GM12873 (cell line): Measurements from ENCODE around the gene PTPRD.

ENCODE experiments used
- TF ChIP-seq, protein P1 (sequence below): IDR thresholded peaks from 2 replicates; pipeline ENCODE4 v1.5.1; 2012; ENCODE audit warnings: low read depth, mild to moderate bottlenecking, moderate library complexity, low read length, control low read depth; ENCODE audit not compliant: insufficient read depth; ENCODE audit errors: missing control alignments

Gene PTPRD

GRCh38 chr9:8713149-8713810, 1899.5 kb downstream of the PTPRD start:
- TF ChIP-seq, protein P1, sequence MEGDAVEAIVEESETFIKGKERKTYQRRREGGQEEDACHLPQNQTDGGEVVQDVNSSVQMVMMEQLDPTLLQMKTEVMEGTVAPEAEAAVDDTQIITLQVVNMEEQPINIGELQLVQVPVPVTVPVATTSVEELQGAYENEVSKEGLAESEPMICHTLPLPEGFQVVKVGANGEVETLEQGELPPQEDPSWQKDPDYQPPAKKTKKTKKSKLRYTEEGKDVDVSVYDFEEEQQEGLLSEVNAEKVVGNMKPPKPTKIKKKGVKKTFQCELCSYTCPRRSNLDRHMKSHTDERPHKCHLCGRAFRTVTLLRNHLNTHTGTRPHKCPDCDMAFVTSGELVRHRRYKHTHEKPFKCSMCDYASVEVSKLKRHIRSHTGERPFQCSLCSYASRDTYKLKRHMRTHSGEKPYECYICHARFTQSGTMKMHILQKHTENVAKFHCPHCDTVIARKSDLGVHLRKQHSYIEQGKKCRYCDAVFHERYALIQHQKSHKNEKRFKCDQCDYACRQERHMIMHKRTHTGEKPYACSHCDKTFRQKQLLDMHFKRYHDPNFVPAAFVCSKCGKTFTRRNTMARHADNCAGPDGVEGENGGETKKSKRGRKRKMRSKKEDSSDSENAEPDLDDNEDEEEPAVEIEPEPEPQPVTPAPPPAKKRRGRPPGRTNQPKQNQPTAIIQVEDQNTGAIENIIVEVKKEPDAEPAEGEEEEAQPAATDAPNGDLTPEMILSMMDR, result no peak

GRCh38 chr9:8709731-8710130, 1903.1 kb downstream of the PTPRD start:
- TF ChIP-seq, protein P1, result no peak

GRCh38 chr9:8708728-8709127, 1904.1 kb downstream of the PTPRD start:
- TF ChIP-seq, protein P1, result no peak

DNA sequence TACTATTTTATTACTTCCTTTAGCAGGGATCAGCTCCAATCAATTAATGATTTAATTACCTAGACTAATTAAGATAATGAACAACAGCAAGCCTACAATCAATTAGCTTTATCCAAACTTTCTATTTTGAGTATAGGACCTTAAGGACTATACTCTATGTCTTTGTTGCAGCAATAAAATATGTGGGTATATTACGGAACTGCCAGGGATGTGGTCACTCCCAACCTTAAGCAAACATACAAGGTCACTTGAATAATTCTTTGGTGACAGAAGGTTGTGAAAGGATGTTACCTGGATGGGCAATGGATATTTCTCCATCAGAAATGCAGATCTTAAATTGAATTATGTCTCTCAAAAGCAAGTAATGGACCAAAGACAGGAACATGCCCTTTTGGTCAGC, 1905.8 kb downstream of the PTPRD start:
- TF ChIP-seq, protein P1, result no peak

DNA sequence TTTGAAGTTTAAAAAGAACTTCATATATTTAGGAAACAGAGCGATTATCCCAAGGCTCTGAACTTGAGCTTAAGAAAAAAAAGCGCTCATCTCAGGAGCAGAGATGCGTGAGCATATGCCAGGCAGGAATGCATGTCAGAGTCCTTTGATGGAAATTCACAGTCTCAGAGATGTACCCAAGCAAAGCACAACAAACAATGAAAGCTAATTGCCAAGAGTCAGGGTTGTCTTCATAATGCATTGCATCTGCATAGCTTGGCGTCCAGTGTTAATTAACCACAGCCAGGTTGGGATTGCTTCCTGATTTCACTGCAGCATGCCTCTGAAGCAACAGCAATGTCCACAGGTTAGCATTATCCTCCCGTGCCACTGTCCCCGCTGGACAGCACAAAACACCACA, 1906.3 kb downstream of the PTPRD start:
- TF ChIP-seq, protein P1, result no peak

DNA sequence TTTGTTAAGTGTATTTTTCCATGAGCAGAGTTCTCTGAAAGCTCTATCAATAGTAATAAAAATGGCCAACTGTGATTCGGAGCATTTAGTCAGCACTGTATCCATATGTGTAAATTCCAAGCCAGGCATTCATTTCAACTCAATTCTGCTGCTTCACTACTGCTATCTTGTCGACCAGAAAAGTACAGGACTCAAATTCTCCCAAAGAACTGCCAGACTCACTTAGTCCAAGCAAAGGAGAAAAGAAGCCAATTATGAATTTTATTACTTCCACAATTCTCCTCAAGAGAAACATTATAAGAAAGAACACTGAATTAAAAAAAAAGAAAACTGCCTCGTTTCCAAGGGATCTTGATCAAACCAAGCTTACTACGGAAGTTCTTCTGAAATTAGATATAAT, 1906.9 kb downstream of the PTPRD start:
- TF ChIP-seq, protein P1, result no peak

- TF ChIP-seq, protein P1, result no peak
These were observed 1908.9 kb downstream of the PTPRD start for GRCh38 chr9:8703904-8704303.
